ENCODE data around the gene KRT13. TPM values are rescaled to one million over a fixed set of nuclear protein-coding genes. Genes with fewer than 3 reads are reported as not detected.

The KRT13 gene
- total RNA-seq, 2 donors from 2014 or later: not detected

DNA sequence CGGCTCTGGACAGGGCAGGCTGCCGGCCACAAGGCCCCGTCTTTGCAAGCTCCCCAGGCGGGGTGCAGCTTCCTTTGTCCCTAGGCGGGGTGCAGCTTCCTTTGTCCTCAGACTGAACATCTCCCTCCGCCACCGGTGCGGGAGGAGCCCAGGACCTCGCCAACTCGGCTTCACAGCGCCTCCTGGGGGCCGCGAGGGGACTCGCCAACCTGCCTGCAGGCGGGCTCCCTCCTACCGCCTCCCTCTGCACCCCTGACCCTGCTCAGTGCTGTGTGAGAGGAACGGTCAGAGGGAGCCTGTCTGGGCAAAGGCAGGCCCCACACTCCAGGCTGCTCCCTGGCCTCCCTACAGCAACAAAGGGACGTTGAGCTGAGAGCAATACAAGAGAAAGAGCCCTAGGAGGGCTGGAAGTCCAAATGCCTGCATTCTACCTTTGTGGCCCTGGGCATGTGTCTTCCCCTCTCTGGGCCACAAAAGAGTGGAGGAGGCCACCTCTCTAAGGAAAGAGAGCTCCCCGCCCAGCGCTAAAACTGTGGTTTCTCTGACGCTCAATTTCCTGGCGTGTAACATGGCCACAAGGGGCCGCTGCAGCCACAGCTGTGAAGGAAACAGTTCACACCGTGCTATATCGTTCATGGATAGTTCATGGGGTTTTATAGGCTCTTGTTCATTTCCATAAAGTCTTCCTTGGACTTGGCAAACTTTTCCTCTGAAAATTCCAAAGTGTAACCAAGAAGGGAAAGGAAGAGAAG, 43.6 kb upstream of the KRT13 start:
- Histone ChIP-seq H3K36me3 (ENCODE audit: control insufficient read depth, insufficient read depth, low read length) (no peaks in the 10 kb centered on the region), H3K4me1 (ENCODE audit: control insufficient read depth, insufficient read depth, low read length) (peaks cover 6% of the 10 kb centered on the region), H3K9ac (ENCODE audit: extremely low read depth, low read length, poor library complexity, severe bottlenecking) (no peak overlapping the region), H3K27me3 (ENCODE audit: control insufficient read depth, insufficient read depth, low read length, poor library complexity, severe bottlenecking) (no peaks in the 10 kb centered on the region), H3K27ac (ENCODE audit: low read depth, low read length) (peak overlapping the region; percentile 74), H3K9me3 (ENCODE audit: control insufficient read depth, low read length) (peaks cover 8% of the 10 kb centered on the region), H3K4me3 (ENCODE audit: low read length) (no peak overlapping the region)
- peak overlapping the region; percentile 87 for H3K27ac Mint-ChIP-seq
- peaks cover 19% of the 10 kb centered on the region for H3K4me1 Mint-ChIP-seq
- 7% methylated on average over 6 to 25 of the region's 25 CpGs for WGBS, 2 experiments (ENCODE audit: insufficient coverage in 1 of 2, insufficient read length in 1 of 2)
- peaks cover 9% of the 10 kb centered on the region for H3K27me3 Mint-ChIP-seq (ENCODE audit: insufficient read depth)
- TF ChIP-seq, protein P1, sequence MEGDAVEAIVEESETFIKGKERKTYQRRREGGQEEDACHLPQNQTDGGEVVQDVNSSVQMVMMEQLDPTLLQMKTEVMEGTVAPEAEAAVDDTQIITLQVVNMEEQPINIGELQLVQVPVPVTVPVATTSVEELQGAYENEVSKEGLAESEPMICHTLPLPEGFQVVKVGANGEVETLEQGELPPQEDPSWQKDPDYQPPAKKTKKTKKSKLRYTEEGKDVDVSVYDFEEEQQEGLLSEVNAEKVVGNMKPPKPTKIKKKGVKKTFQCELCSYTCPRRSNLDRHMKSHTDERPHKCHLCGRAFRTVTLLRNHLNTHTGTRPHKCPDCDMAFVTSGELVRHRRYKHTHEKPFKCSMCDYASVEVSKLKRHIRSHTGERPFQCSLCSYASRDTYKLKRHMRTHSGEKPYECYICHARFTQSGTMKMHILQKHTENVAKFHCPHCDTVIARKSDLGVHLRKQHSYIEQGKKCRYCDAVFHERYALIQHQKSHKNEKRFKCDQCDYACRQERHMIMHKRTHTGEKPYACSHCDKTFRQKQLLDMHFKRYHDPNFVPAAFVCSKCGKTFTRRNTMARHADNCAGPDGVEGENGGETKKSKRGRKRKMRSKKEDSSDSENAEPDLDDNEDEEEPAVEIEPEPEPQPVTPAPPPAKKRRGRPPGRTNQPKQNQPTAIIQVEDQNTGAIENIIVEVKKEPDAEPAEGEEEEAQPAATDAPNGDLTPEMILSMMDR (conservative IDR thresholded peaks at IDR 0.05): peak; percentile 89
- H3K9me3 Mint-ChIP-seq: peaks cover 10% of the 10 kb centered on the region
- H3K4me3 Mint-ChIP-seq: peak overlapping the region; percentile 33
- DNase-seq: peak; percentile 98
- no peaks in the 10 kb centered on the region for H3K36me3 Mint-ChIP-seq (ENCODE audit: low read depth)

DNA sequence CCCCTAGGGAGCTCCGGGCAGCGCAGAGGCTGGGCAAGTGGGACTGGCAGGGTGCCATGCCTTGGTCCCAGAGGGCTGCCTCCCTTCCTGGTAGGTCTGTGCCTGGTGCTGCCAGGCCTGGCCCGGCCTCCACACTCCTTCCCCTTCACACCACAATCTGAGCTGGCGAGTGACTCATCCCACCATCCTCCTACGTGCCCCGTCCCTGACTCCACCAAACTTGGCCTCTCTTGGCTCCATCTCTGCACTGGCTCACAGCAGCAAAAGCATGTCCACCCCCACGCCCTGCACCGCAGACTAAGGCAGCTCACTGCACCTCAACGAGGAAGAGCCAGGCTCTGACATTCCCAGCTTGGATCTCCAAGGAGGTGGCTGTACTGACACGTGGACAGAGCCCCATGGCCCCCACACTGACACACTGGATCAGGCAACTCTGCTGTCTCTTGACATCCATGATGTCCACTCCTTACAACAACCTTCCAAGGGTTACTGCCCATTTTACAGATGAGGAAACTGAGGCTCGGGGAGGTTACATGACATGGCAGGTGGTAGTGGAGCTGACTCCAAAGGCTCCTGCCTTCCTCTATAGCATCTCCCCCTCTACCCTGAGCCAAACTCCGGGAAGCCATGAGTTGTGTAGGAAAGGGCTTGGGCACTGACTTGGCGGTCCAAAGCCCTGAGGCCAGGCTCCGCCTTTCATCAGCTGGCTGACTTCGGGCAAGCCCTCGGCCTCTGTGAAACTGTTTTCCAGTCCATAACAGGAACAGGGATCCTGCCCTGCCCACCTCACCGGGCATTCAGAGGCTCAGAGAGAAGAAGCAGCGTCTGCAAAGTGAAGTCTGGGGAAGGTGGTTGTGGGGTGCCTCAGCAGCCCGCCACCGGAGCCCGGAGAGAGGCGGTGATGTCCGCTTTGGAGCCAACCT, 42.8 kb upstream of the KRT13 start:
- Histone ChIP-seq H3K9ac (ENCODE audit: extremely low read depth, low read length, poor library complexity, severe bottlenecking) (no peak overlapping the region), H3K4me3 (ENCODE audit: low read length) (no peak overlapping the region)
- H3K27ac Mint-ChIP-seq: peak overlapping the region; percentile 72

DNA sequence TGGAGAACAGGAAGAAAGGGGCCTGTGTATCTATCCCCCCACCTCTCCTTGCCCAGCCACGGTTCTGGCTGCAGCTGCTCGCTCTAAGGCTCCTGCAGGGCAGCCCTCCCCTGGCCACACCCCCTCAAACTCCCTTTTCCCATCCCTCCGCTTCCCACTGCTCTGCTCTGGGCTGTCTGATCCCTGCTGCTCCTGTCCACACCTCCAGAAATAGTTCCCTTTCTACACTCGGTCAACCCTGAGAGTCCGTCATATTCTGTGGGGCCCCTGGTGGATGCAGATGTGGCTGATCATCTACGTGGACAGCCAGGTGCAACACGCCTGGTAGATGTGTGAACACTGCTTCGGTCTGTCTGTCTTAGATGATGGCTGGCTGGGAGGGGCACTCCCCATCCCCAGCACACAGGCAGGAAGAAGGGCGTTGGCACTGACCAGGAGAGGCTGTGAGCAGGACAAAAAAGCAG, 42.0 kb upstream of the KRT13 start:
- Histone ChIP-seq H3K4me3 (ENCODE audit: low read length) (no peak overlapping the region), H3K4me1 (ENCODE audit: control insufficient read depth, insufficient read depth, low read length) (peaks cover 6% of the 10 kb centered on the region), H3K36me3 (ENCODE audit: control insufficient read depth, insufficient read depth, low read length) (no peaks in the 10 kb centered on the region), H3K27me3 (ENCODE audit: control insufficient read depth, insufficient read depth, low read length, poor library complexity, severe bottlenecking) (no peaks in the 10 kb centered on the region), H3K27ac (ENCODE audit: low read depth, low read length) (no peak overlapping the region), H3K9ac (ENCODE audit: extremely low read depth, low read length, poor library complexity, severe bottlenecking) (no peak overlapping the region), H3K9me3 (ENCODE audit: control insufficient read depth, low read length) (peaks cover 8% of the 10 kb centered on the region)
- 78 to 100% methylated on average over 3 to 9 of the region's 9 CpGs for WGBS, 2 experiments (ENCODE audit: insufficient coverage in 1 of 2, insufficient read length in 1 of 2)
- H3K27me3 Mint-ChIP-seq (ENCODE audit: insufficient read depth): peaks cover 7% of the 10 kb centered on the region
- peaks cover 20% of the 10 kb centered on the region for H3K4me1 Mint-ChIP-seq
- H3K9me3 Mint-ChIP-seq: peaks cover 10% of the 10 kb centered on the region
- no peaks in the 10 kb centered on the region for H3K36me3 Mint-ChIP-seq (ENCODE audit: low read depth)
- H3K27ac Mint-ChIP-seq: no peak overlapping the region
- DNase-seq: peak; percentile 70
- no peak overlapping the region for H3K4me3 Mint-ChIP-seq
- TF ChIP-seq, protein P1 (conservative IDR thresholded peaks at IDR 0.05): no peak

More for the DNA sequence above, 42.8 kb upstream of the KRT13 start:
- H3K4me3 Mint-ChIP-seq: peak overlapping the region; percentile 33
- peak; percentile 64 for DNase-seq
- no peaks in the 10 kb centered on the region for H3K36me3 ChIP-seq (ENCODE audit: control insufficient read depth, insufficient read depth, low read length)
- H3K9me3 ChIP-seq (ENCODE audit: control insufficient read depth, low read length): peaks cover 8% of the 10 kb centered on the region
- peak overlapping the region; percentile 74 for H3K27ac ChIP-seq (ENCODE audit: low read depth, low read length)
- peaks cover 10% of the 10 kb centered on the region for H3K9me3 Mint-ChIP-seq
- WGBS, 2 experiments (ENCODE audit: insufficient coverage in 1 of 2, insufficient read length in 1 of 2): 82 to 85% methylated on average over 6 to 23 of the region's 23 CpGs
- peaks cover 6% of the 10 kb centered on the region for H3K4me1 ChIP-seq (ENCODE audit: control insufficient read depth, insufficient read depth, low read length)
- TF ChIP-seq, protein P1 (conservative IDR thresholded peaks at IDR 0.05): no peak
- H3K27me3 ChIP-seq (ENCODE audit: control insufficient read depth, insufficient read depth, low read length, poor library complexity, severe bottlenecking): no peaks in the 10 kb centered on the region
- H3K27me3 Mint-ChIP-seq (ENCODE audit: insufficient read depth): peaks cover 8% of the 10 kb centered on the region
- H3K4me1 Mint-ChIP-seq: peaks cover 20% of the 10 kb centered on the region
- no peaks in the 10 kb centered on the region for H3K36me3 Mint-ChIP-seq (ENCODE audit: low read depth)
